SH-SY5Y (cell line): ENCODE data around the gene SERINC4.

Experiments
- GATA2 ChIP-seq: IDR thresholded peaks from 2 replicates; pipeline ENCODE4 v1.6.1; 2011; ENCODE audit warnings: mild to moderate bottlenecking, low read depth, low read length
- GATA3 ChIP-seq: IDR thresholded peaks from 2 replicates; pipeline ENCODE4 v1.6.1; 2011; ENCODE audit warnings: low read depth, mild to moderate bottlenecking, low read length, moderate library complexity

DNA sequence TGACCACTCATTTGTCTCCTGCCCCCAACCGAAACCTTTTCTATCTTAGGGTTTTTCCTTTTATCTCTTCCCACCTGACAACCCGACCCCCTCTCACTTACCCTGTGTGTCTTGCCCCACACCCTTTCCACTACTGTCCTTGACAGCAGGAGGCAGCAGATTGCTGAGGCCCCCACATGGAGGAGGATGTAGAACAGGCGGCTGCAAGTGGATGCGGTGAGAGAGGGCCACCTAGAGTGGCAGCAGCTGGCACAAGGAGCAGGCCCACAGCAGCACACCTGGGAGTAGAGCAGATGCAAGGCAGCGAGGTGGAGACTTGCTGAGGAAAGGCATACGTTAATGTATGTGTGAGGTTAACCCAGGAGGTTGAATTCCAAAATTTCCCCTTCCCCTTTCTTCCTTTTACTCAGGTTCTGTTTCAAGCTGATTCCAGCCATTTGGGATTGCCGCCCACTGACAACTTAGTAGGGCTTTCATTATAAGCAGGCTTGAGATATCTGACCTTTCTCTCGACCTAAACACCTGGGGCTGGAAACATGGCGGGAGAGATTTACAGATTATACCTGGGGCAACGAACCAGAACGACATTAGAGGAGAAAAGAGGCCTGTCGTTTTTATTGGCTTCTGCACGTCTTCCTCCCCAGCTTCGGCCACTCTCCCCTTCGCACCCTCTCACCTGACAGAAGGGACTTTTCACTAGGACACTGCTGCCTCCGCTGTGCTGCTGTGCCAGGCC, 643 bp downstream of the SERINC4 start:
- TF ChIP-seq GATA3 (no peak), GATA2 (no peak)
